H9 (cell line): ENCODE results near the gene CCT7. TPM values are rescaled to one million over a fixed set of nuclear protein-coding genes. Genes with fewer than 3 reads are reported as not detected.

Experiments
- DNase-seq: peaks from one replicate; pipeline ENCODE4 v3.0.0-alpha.2; 2017
- H2AFZ ChIP-seq: one replicate; pipeline ENCODE4 v1.6.1; 2013; ENCODE audit warnings: mild to moderate bottlenecking, low read length, control low read depth, moderate library complexity
- H2AK5ac ChIP-seq: 2 replicates; pipeline ENCODE4 v1.6.1; 2013; ENCODE audit warnings: low read length, control low read depth, mixed read lengths; ENCODE audit not compliant: insufficient read length
- H2BK120ac ChIP-seq: one replicate; pipeline ENCODE4 v1.6.1; 2013; ENCODE audit warnings: low read depth, mild to moderate bottlenecking, low read length, control low read depth, inconsistent platforms; ENCODE audit not compliant: poor library complexity, severe bottlenecking
- H2BK12ac ChIP-seq: 2 replicates; pipeline ENCODE4 v1.6.1; 2013; ENCODE audit warnings: low read length, control low read depth, mixed read lengths, low read depth; ENCODE audit not compliant: insufficient read length
- H2BK15ac ChIP-seq: 2 replicates; pipeline ENCODE4 v1.6.1; 2013; ENCODE audit warnings: low read depth, low read length, control low read depth
- H2BK20ac ChIP-seq: one replicate; pipeline ENCODE4 v1.6.1; 2013; ENCODE audit warnings: low read depth, mild to moderate bottlenecking, low read length, control low read depth, inconsistent platforms; ENCODE audit not compliant: poor library complexity, severe bottlenecking
- H2BK5ac ChIP-seq: 2 replicates; pipeline ENCODE4 v1.6.1; 2013; ENCODE audit warnings: low read length, control low read depth, mixed read lengths; ENCODE audit not compliant: insufficient read length
- H3K14ac ChIP-seq: 2 replicates; pipeline ENCODE4 v1.6.1; 2013; ENCODE audit warnings: low read length, control low read depth; ENCODE audit not compliant: insufficient read depth
- H3K18ac ChIP-seq: 2 replicates; pipeline ENCODE4 v1.6.1; 2013; ENCODE audit warnings: low read depth, mild to moderate bottlenecking, mixed read lengths, low read length, control low read depth; ENCODE audit not compliant: insufficient read length
- H3K23ac ChIP-seq: 2 replicates; pipeline ENCODE4 v1.6.1; 2013; ENCODE audit warnings: low read length, control low read depth, mixed read lengths, low read depth; ENCODE audit not compliant: insufficient read length
- H3K23me2 ChIP-seq: 2 replicates; pipeline ENCODE4 v1.6.1; 2013; ENCODE audit warnings: low read depth, mild to moderate bottlenecking, mixed read lengths, low read length, control low read depth; ENCODE audit not compliant: insufficient read length, poor library complexity, severe bottlenecking
- H3K27ac ChIP-seq: 2 replicates; pipeline ENCODE4 v1.5.1; 2013; ENCODE audit warnings: low read length, control low read depth, mixed read lengths, low read depth; ENCODE audit not compliant: insufficient read length
- H3K27me3 ChIP-seq: 2 replicates; pipeline ENCODE4 v1.6.1; 2013; ENCODE audit warnings: low read length, control low read depth, inconsistent platforms; ENCODE audit not compliant: insufficient read depth
- H3K4ac ChIP-seq: 2 replicates; pipeline ENCODE4 v1.6.1; 2013; ENCODE audit warnings: low read depth, mild to moderate bottlenecking, control low read depth, inconsistent platforms, low read length, moderate library complexity
- H3K4me1 ChIP-seq: 2 replicates; pipeline ENCODE4 v1.6.1; 2013; ENCODE audit warnings: low read length, control low read depth, inconsistent platforms; ENCODE audit not compliant: insufficient read depth
- H3K4me2 ChIP-seq: 2 replicates; pipeline ENCODE4 v1.6.1; 2013; ENCODE audit warnings: low read length, control low read depth, mixed read lengths; ENCODE audit not compliant: insufficient read length, insufficient read depth
- H3K56ac ChIP-seq: 2 replicates; pipeline ENCODE4 v1.6.1; 2013; ENCODE audit warnings: low read depth, mild to moderate bottlenecking, mixed read lengths, low read length, control low read depth; ENCODE audit not compliant: insufficient read length
- H3K79me1 ChIP-seq: 2 replicates; pipeline ENCODE4 v1.6.1; 2013; ENCODE audit warnings: low read depth, mild to moderate bottlenecking, moderate library complexity, low read length, control low read depth, inconsistent platforms; ENCODE audit not compliant: insufficient read depth, poor library complexity, severe bottlenecking
- H3K79me2 ChIP-seq: 2 replicates; pipeline ENCODE4 v1.6.1; 2013; ENCODE audit warnings: low read length, control low read depth, inconsistent platforms; ENCODE audit not compliant: insufficient read depth
- H3K9ac ChIP-seq: 2 replicates; pipeline ENCODE4 v1.6.1; 2013; ENCODE audit warnings: low read length, control low read depth, mixed read lengths; ENCODE audit not compliant: insufficient read length; ENCODE audit errors: extremely low read depth
- H3K9me3 ChIP-seq: one replicate; pipeline ENCODE4 v1.6.1; 2013; ENCODE audit warnings: low read depth, low read length, inconsistent platforms; ENCODE audit not compliant: control insufficient read depth
- H3T11ph ChIP-seq: one replicate; pipeline ENCODE4 v1.6.1; 2013; ENCODE audit warnings: mild to moderate bottlenecking, low read length, control low read depth, inconsistent platforms
- H4K20me1 ChIP-seq: one replicate; pipeline ENCODE4 v1.6.1; 2013; ENCODE audit not compliant: control insufficient read depth, insufficient read length, insufficient read depth
- H4K5ac ChIP-seq: 2 replicates; pipeline ENCODE4 v1.6.1; 2013; ENCODE audit warnings: low read depth, mild to moderate bottlenecking, mixed read lengths, low read length, control low read depth; ENCODE audit not compliant: insufficient read length
- H4K8ac ChIP-seq: replicated peaks from 2 replicates; pipeline ENCODE4 v1.6.1; 2013; ENCODE audit warnings: low read length, control low read depth, mixed read lengths, low read depth; ENCODE audit not compliant: insufficient read length
- H4K91ac ChIP-seq: 2 replicates; pipeline ENCODE4 v1.6.1; 2013; ENCODE audit warnings: low read depth, mild to moderate bottlenecking, moderate library complexity, mixed read lengths, low read length, control low read depth; ENCODE audit not compliant: insufficient read length
- H3K27ac Mint-ChIP-seq, 3 experiments: 2 replicates in 2 of 3; 3 replicates in 1 of 3; pipeline ENCODE4 v1.8.0; 2020 to 2021; ENCODE audit warnings: mixed read lengths in 3 of 3, mild to moderate bottlenecking in 1 of 3, moderate library complexity in 1 of 3
- H3K27me3 Mint-ChIP-seq: 2 replicates; pipeline ENCODE4 v1.8.0; 2021; ENCODE audit warnings: low read depth, mild to moderate bottlenecking, moderate library complexity, mixed read lengths
- H3K36me3 Mint-ChIP-seq, 3 experiments: 2 replicates in 2 of 3; 3 replicates in 1 of 3; pipeline ENCODE4 v1.8.0; 2020 to 2021; ENCODE audit warnings: low read depth in 3 of 3, mixed read lengths in 3 of 3; ENCODE audit not compliant: insufficient read depth in 1 of 3
- H3K4me1 Mint-ChIP-seq, 2 experiments: 2 replicates each; pipeline ENCODE4 v1.8.0; 2020; ENCODE audit warnings: mixed read lengths in 2 of 2
- H3K4me3 Mint-ChIP-seq, 2 experiments: 2 replicates in 1 of 2; 3 replicates in 1 of 2; pipeline ENCODE4 v1.8.0; 2020 to 2021; ENCODE audit warnings: mild to moderate bottlenecking in 2 of 2, mixed read lengths in 2 of 2, moderate library complexity in 1 of 2
- H3K9me3 Mint-ChIP-seq, 2 experiments: 2 replicates in 1 of 2; 3 replicates in 1 of 2; pipeline ENCODE4 v1.8.0; 2020; ENCODE audit warnings: mild to moderate bottlenecking in 2 of 2, mixed read lengths in 2 of 2, moderate library complexity in 1 of 2
- WGBS: extraction: QIAGEN DNeasy Blood & Tissue Kit; methylation state at CpG from one replicate; pipeline ENCODE4 v1.1.7; 2013; ENCODE audit warnings: missing lambda C conversion rate, low lambda C conversion rate, mixed read lengths; ENCODE audit not compliant: insufficient read length; ENCODE audit errors: extremely low coverage; 5-methylcytosine and 5-hydroxymethylcytosine counted together
- total RNA-seq: library from RNA; stranded (reverse); gene quantifications from 2 replicates; pipeline ENCODE4 v1.2.1, GENCODE V29; 2021
- TF ChIP-seq, protein P1 (sequence below): fragments of 200-600 bp; sonication (generic); conservative IDR thresholded peaks from 3 replicates; pipeline ENCODE4 v1.8.0; 2021; ENCODE audit warnings: antibody characterized with exemption, mild to moderate bottlenecking

CCT7 gene
- total RNA-seq, 1 experiment from 2014 or later: 500 TPM

DNA sequence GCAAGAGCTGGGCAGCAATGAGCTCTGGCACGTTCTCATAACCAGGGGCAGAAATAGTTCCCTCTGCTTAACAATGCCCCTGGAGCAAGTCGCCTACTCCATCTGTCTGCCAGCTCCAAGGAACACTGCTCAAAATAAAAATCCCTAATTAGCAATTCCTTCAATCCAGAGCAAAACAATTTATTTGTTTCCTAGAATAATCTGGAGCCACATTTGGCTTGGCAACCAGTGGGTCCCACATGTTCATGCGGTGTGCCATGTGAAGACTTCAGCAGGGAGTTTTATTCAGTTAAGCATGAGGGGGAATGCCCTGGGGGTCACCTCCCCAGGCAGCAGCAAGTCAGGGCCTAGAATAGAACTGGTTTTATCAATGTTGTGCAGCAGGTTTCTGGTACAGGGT lies 66.8 kb downstream of the CCT7 start:
- peaks cover 4 to 8% of the 10 kb centered on the region in 2 experiments; a peak in 2 of 4 replicates for H3K4me1 Mint-ChIP-seq
- Histone ChIP-seq H3T11ph (no peak overlapping the region), H4K5ac (no peak overlapping the region), H2BK5ac (no peak overlapping the region), H3K27me3 (no peaks in the 10 kb centered on the region; the same call in 1 of the 2 replicates), H3K18ac (no peak overlapping the region), H3K23ac (no peak overlapping the region), H3K56ac (no peak overlapping the region), H2BK120ac (no peak overlapping the region), H3K27ac (no peak overlapping the region), H3K23me2 (no peaks in the 10 kb centered on the region), H2AK5ac (no peak overlapping the region), H3K79me1 (no peaks in the 10 kb centered on the region), H3K9ac (no peak overlapping the region), H3K79me2 (no peaks in the 10 kb centered on the region), H2BK20ac (no peak overlapping the region), H3K9me3 (no peaks in the 10 kb centered on the region), H4K20me1 (no peaks in the 10 kb centered on the region), H4K91ac (no peak overlapping the region), H2BK12ac (no peak overlapping the region), H3K4me1 (no peaks in the 10 kb centered on the region), H3K4me2 (no peak overlapping the region), H2BK15ac (no peak overlapping the region), H4K8ac (no peak overlapping the region), H3K14ac (no peak overlapping the region), H2AFZ (no peak overlapping the region), H3K4ac (no peak overlapping the region)
- no peaks in the 10 kb centered on the region for H3K36me3 Mint-ChIP-seq
- no peak for DNase-seq
- no peak overlapping the region for H3K4me3 Mint-ChIP-seq
- TF ChIP-seq, protein P1, sequence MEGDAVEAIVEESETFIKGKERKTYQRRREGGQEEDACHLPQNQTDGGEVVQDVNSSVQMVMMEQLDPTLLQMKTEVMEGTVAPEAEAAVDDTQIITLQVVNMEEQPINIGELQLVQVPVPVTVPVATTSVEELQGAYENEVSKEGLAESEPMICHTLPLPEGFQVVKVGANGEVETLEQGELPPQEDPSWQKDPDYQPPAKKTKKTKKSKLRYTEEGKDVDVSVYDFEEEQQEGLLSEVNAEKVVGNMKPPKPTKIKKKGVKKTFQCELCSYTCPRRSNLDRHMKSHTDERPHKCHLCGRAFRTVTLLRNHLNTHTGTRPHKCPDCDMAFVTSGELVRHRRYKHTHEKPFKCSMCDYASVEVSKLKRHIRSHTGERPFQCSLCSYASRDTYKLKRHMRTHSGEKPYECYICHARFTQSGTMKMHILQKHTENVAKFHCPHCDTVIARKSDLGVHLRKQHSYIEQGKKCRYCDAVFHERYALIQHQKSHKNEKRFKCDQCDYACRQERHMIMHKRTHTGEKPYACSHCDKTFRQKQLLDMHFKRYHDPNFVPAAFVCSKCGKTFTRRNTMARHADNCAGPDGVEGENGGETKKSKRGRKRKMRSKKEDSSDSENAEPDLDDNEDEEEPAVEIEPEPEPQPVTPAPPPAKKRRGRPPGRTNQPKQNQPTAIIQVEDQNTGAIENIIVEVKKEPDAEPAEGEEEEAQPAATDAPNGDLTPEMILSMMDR: no peak
- H3K27me3 Mint-ChIP-seq: peaks cover 63% of the 10 kb centered on the region
- H3K27ac Mint-ChIP-seq: no peak overlapping the region
- WGBS: no CpG with 5 or more reads among the region's 3 CpGs
- no peaks in the 10 kb centered on the region for H3K9me3 Mint-ChIP-seq
